A673 (cell line): ENCODE results near the gene REEP6. TPM values are rescaled to one million over a fixed set of nuclear protein-coding genes. Genes with fewer than 3 reads are reported as not detected.
"Not testable (repeated sequence)": the region's sequence is repeated elsewhere in the genome, so short reads cannot be mapped to it uniquely, and the experiment has no call there.

Experiments used
- BruUV-seq: library from RNA; stranded (reverse); fragments of 400-500 nt; replicated peaks from 2 replicates; lab custom pipeline; 2021; lab: Mats Ljungman, UMichigan
- CTCF ChIA-PET: fragments of 300-600 bp; sonication (Branson Sonifier 250); formaldehyde crosslinking; loops from one replicate; lab custom pipeline; 2022; ENCODE audit warnings: antibody characterized with exemption; lab: Charles Lee
- POLR2A ChIA-PET: fragments of 300-600 bp; sonication (Branson Sonifier 250); formaldehyde crosslinking; loops from one replicate; lab custom pipeline; 2022; ENCODE audit warnings: antibody characterized with exemption; ENCODE audit not compliant: low non-redundant PET; lab: Charles Lee
- DNase-seq: peaks from one replicate; pipeline ENCODE4 v3.0.0-alpha.2; 2015; ENCODE audit warnings: low spot score
- H3K27ac ChIP-seq: fragments of 200-600 bp; sonication (generic); 2 replicates; pipeline ENCODE4 v1.5.1; 2016; ENCODE audit warnings: mixed run types, low read depth, mild to moderate bottlenecking, mixed read lengths, antibody characterized with exemption, low read length; ENCODE audit not compliant: poor library complexity, severe bottlenecking
- H3K27me3 ChIP-seq: fragments of 200-600 bp; sonication (generic); replicated peaks from 2 replicates; pipeline ENCODE4 v1.6.1; 2017; ENCODE audit warnings: mixed run types, low read depth, mild to moderate bottlenecking, mixed read lengths, antibody characterized with exemption, low read length; ENCODE audit not compliant: insufficient read depth, poor library complexity
- H3K36me3 ChIP-seq: fragments of 200-600 bp; sonication (generic); 2 replicates; pipeline ENCODE4 v1.6.1; 2016; ENCODE audit warnings: mixed run types, mild to moderate bottlenecking, mixed read lengths, antibody characterized with exemption, low read length; ENCODE audit not compliant: insufficient read depth, poor library complexity, severe bottlenecking
- H3K4me1 ChIP-seq: fragments of 200-600 bp; sonication (generic); 2 replicates; pipeline ENCODE4 v1.6.1; 2017; ENCODE audit warnings: mixed run types, mild to moderate bottlenecking, mixed read lengths, antibody characterized with exemption, low read length; ENCODE audit not compliant: insufficient read depth, poor library complexity, severe bottlenecking
- H3K4me3 ChIP-seq: fragments of 200-600 bp; sonication (generic); 2 replicates; pipeline ENCODE4 v1.5.1; 2016; ENCODE audit warnings: low read depth, mixed run types, mild to moderate bottlenecking, mixed read lengths, low read length; ENCODE audit not compliant: poor library complexity, severe bottlenecking
- H3K9me3 ChIP-seq: fragments of 200-600 bp; sonication (generic); 2 replicates; pipeline ENCODE4 v1.6.1; 2016; ENCODE audit warnings: mixed run types, low read depth, mild to moderate bottlenecking, mixed read lengths, antibody characterized with exemption, low read length; ENCODE audit not compliant: poor library complexity, severe bottlenecking
- EZH2 ChIP-seq: fragments of 200-600 bp; sonication (generic); IDR thresholded peaks from 2 replicates; pipeline ENCODE4 v1.6.1; 2017; ENCODE audit warnings: borderline replicate concordance, low read depth, mild to moderate bottlenecking, mixed read lengths, antibody characterized with exemption, low read length; ENCODE audit not compliant: poor library complexity, severe bottlenecking
- intact Hi-C: fragments of 100-400 bp; cut with micrococcal nuclease; formaldehyde crosslinking; loops from one replicate; pipeline ENCODE4 v1.10.0; 2022; ENCODE audit not compliant: unreplicated experiment
- total RNA-seq: library from RNA; stranded (reverse); gene quantifications from 2 replicates; pipeline ENCODE4 v1.2.3, GENCODE V29; 2021
- TF ChIP-seq, protein P1 (sequence below): fragments of 300-800, 200-600 bp; sonication (generic); conservative IDR thresholded peaks from 2 replicates; pipeline ENCODE4 v1.5.1; 2017; ENCODE audit warnings: low read depth, mild to moderate bottlenecking, antibody characterized with exemption, low read length, moderate library complexity, mixed read lengths

The REEP6 gene
- total RNA-seq, 1 experiment from 2014 or later, result 4.7 TPM

DNA sequence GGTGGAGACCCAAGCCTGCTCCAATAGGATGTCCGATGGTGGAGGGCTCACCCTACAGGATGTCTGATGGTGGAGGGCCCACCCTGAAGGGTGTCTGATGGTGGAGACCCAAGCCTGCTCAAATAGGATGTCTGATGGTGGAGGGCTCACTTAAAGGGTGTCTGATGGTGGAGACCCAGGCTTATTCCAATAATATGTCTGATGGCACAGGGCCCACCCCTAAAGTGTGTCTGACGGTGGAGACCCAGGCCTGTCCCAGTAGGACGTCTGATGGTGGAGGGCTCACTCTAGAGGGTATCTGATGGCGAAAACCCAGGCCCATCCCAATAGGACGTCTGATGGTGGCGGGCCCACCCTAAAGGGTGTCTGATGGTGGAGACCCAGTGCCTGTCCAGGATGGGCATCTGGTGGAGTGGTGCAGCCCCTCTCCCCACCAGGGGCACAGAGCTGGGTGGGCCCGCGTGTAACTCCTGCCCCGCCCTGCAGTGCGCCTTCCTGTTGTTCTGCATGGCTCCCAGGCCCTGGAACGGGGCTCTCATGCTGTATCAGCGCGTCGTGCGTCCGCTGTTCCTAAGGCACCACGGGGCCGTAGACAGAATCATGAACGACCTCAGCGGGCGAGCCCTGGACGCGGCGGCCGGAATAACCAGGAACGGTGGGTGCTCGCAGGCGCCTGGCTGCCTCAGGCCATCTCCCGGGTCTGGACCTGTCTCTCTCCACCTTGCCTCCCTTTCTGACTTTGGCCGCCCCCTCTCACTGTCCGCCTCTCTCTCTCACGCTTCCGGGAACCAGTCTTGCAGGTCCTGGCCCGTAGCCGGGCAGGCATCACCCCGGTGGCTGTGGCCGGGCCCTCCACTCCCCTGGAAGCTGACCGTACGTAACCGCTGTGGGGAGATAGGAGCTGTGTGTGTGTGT, 5.1 kb downstream of the REEP6 start:
- peaks cover 6% of the 10 kb centered on the region for H3K4me1 ChIP-seq
- no peaks in the 10 kb centered on the region for H3K27me3 ChIP-seq
- no peak for DNase-seq
- no peak for TF ChIP-seq EZH2
- TF ChIP-seq, protein P1, sequence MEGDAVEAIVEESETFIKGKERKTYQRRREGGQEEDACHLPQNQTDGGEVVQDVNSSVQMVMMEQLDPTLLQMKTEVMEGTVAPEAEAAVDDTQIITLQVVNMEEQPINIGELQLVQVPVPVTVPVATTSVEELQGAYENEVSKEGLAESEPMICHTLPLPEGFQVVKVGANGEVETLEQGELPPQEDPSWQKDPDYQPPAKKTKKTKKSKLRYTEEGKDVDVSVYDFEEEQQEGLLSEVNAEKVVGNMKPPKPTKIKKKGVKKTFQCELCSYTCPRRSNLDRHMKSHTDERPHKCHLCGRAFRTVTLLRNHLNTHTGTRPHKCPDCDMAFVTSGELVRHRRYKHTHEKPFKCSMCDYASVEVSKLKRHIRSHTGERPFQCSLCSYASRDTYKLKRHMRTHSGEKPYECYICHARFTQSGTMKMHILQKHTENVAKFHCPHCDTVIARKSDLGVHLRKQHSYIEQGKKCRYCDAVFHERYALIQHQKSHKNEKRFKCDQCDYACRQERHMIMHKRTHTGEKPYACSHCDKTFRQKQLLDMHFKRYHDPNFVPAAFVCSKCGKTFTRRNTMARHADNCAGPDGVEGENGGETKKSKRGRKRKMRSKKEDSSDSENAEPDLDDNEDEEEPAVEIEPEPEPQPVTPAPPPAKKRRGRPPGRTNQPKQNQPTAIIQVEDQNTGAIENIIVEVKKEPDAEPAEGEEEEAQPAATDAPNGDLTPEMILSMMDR, result no peak
- H3K36me3 ChIP-seq, result no peaks in the 10 kb centered on the region
- no peak overlapping the region for H3K27ac ChIP-seq
- ChIA-PET POLR2A (no interaction called here), CTCF (interaction anchor here (0.5 kb wide), 1 partner anchor 229 kb away, joined by 3 read pairs; no protein-coding TSS in a partner anchor)
- no peak overlapping the region for H3K4me3 ChIP-seq
- no peaks in the 10 kb centered on the region for H3K9me3 ChIP-seq
- intact Hi-C loops, result no loop called here
- no TSS peak for BruUV-seq

DNA sequence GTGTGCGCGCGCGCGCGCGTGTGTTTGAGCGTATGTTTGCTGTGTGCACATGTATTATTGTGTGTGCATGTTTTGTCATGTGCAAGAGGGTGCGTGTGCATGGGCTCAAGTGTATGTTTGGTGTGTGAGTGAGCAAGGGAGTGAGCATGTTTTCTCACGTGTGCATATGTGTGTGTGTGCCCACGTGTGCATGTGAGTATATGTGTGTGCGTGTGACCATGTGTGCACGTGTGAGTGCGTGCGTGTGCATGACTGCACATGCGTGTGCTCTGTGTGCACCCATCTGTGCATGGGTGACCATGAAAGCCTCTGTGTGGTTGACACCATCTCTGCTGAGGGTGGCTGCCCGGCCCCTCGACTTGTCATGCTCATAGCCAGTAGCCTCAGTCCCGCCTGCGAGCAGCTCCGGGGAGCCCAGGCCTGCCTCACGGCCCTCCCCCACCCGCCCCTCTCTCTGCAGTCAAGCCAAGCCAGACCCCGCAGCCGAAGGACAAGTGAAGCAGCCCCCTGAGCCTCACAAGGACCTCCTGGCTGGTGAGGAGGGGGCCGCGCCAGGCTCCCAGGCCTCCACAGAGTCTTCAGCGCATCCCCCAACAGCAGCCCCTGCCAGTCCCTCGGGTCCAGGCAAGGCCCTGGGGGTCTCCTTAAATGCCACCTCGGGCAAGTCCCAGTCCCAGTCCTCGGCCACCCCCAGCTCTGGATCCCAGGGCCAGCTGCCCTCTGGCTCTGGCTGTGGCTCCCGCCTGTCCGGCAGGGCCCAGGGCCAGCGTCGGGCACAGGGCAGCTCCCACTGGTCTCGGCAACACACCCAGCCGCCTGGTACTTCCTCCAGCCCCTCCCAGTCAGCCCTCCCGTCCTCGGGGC, 6.0 kb downstream of the REEP6 start:
- BruUV-seq, result no TSS peak
- no peaks in the 10 kb centered on the region for H3K27me3 ChIP-seq
- no peaks in the 10 kb centered on the region for H3K9me3 ChIP-seq
- intact Hi-C loops, result no loop called here
- no peaks in the 10 kb centered on the region for H3K36me3 ChIP-seq
- no peak overlapping the region for H3K4me3 ChIP-seq
- DNase-seq, result no peak
- POLR2A ChIA-PET, result interaction anchor here (0.6 kb wide), 1 partner anchor 96 kb away, joined by 7 read pairs; the partner anchor contains the start of gene MBD3
- CTCF ChIA-PET, result no interaction called here
- no peak overlapping the region for H3K27ac ChIP-seq
- H3K4me1 ChIP-seq, result no peaks in the 10 kb centered on the region
- no peak for TF ChIP-seq EZH2
- TF ChIP-seq, protein P1, result no peak

DNA sequence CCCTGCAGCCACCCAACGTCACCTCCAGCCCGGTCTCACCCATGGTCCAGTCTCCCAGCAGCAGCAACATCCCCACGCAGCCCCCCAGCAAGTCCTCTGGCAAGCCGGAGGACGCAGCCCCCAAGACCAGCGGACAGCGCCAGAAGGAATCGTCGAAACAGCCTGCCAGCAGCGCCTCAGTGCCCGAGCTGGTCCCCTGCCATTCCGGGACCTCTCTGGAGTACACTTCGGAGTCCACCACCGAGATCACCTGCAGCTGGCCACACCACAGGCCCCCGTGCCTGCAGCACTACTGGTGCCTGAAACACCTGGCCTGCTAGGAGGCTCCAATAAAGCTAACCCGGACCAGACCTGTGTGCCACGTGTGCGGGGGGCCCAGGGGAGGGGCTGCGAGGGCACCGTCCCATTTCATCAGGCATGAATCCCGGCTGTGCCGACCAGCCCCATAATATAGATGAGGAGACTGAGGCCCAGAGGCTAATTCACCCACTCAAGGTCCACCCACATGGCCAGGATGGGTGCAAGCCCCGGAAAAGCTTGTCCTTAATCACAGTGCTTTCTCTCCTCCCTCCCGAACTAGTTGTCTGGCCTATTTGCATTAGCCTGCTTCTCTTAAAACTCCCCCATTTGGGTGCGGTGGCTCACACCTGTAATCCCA, 6.7 kb downstream of the REEP6 start:
- intact Hi-C loops, result no loop called here
- Histone ChIP-seq H3K4me1 (peaks cover 1% of the 10 kb centered on the region), H3K9me3 (no peaks in the 10 kb centered on the region), H3K27ac (no peak overlapping the region), H3K36me3 (no peaks in the 10 kb centered on the region), H3K27me3 (no peaks in the 10 kb centered on the region), H3K4me3 (no peak overlapping the region)
- no TSS peak for BruUV-seq
- TF ChIP-seq, protein P1, result no peak
- TF ChIP-seq EZH2, result no peak
- CTCF ChIA-PET, result no interaction called here
- POLR2A ChIA-PET, result interaction anchor here (0.6 to 0.7 kb wide), 2 partner anchors 95 to 229 kb away, joined by 3 to 7 read pairs; partner anchors contain the start of gene MBD3
- no peak for DNase-seq

DNA sequence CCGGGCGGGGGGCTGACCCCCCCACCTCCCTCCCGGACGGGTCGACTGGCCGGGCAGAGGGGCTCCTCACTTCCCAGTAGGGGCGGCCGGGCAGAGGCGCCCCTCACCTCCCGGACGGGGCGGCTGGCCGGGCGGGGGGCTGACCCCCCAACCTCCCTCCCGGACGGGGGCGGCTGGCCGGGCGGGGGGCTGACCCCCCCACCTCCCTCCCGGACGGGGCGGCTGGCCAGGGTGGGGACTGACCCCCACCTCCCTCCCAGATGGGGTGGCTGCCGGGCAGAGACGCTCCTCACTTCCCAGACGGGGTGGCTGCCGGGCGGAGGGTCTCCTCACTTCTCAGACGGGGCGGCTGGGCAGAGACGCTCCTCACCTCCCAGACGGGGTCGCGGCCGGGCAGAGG, 8.2 kb downstream of the REEP6 start:
- intact Hi-C loops, H3K27me3 ChIP-seq, CTCF ChIA-PET, POLR2A ChIA-PET, DNase-seq, BruUV-seq, H3K4me3 ChIP-seq, H3K36me3 ChIP-seq, H3K9me3 ChIP-seq, H3K27ac ChIP-seq: not testable (repeated sequence)
- peaks cover 15% of the 10 kb centered on the region for H3K4me1 ChIP-seq
